GM12873 (cell line): Measurements from ENCODE around the gene DSCAML1.

ENCODE experiments used
- TF ChIP-seq, protein P1 (sequence below): IDR thresholded peaks from 2 replicates; pipeline ENCODE4 v1.5.1; 2012; ENCODE audit warnings: low read depth, mild to moderate bottlenecking, moderate library complexity, low read length, control low read depth; ENCODE audit not compliant: insufficient read depth; ENCODE audit errors: missing control alignments

Gene DSCAML1

DNA sequence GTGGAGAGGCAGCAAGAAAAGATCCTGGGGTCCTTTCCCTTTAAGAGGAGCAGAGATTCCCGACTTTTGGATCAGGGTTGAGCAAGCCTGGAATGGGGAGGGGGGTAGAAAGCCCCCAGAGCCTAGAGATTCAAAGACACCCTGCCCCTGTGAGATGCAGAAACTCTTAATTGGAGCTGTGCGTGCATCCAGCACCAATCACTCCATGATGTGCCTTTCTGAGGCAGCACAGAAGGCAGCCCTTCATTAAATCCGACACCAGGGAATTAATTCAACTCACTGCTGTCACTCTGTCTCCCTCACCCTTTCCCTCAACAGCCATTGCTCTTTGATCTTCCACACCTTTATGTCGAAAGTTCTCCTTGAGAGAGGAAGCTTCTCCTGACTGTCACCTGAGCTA, 43.0 kb downstream of the DSCAML1 start:
- TF ChIP-seq, protein P1, sequence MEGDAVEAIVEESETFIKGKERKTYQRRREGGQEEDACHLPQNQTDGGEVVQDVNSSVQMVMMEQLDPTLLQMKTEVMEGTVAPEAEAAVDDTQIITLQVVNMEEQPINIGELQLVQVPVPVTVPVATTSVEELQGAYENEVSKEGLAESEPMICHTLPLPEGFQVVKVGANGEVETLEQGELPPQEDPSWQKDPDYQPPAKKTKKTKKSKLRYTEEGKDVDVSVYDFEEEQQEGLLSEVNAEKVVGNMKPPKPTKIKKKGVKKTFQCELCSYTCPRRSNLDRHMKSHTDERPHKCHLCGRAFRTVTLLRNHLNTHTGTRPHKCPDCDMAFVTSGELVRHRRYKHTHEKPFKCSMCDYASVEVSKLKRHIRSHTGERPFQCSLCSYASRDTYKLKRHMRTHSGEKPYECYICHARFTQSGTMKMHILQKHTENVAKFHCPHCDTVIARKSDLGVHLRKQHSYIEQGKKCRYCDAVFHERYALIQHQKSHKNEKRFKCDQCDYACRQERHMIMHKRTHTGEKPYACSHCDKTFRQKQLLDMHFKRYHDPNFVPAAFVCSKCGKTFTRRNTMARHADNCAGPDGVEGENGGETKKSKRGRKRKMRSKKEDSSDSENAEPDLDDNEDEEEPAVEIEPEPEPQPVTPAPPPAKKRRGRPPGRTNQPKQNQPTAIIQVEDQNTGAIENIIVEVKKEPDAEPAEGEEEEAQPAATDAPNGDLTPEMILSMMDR = no peak

DNA sequence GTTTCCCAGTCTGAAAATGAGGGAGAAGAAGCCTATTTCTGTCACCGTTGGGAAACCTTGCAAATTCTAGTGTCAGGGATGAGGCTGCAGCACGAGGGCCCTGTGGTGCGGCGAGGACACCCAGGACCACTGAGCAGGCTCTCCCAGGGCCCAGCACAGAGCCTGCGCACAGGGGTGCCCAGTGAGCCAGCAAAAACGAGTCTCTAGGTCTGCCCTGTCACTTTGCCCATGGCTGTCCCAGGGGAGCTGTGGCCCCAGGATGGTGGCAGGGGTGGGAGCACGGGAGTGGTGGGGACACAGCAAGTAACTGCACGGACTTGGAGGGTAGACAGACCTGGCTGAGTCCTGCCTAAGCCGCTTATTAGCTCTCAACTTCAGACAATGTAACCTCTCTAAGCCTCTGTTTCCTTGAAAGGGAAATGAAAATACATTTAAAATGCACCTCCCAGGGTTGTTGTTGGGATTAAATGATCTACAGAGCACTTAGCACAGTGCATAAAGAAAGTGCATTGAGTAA, 44.2 kb downstream of the DSCAML1 start:
- TF ChIP-seq, protein P1 = no peak

DNA sequence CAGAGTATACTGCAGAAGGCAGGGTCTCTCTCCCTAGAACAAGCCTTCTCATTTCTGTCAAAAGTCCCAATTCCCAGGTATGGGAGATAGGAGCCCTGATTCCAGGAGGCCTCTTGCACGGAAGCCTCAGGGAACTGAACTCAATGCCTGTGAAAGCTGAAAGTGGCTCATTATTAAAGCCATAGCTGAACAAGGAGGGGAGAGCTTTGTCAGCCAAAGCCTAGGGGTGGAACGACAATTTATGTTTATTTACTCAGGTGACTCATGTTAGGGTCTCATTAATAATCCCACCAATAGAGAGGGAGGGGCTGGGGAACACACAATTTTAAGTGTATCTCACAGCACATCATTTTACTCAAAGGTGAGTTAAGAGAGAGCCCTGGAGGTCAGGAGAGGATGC, 44.9 kb downstream of the DSCAML1 start:
- TF ChIP-seq, protein P1 = no peak

DNA sequence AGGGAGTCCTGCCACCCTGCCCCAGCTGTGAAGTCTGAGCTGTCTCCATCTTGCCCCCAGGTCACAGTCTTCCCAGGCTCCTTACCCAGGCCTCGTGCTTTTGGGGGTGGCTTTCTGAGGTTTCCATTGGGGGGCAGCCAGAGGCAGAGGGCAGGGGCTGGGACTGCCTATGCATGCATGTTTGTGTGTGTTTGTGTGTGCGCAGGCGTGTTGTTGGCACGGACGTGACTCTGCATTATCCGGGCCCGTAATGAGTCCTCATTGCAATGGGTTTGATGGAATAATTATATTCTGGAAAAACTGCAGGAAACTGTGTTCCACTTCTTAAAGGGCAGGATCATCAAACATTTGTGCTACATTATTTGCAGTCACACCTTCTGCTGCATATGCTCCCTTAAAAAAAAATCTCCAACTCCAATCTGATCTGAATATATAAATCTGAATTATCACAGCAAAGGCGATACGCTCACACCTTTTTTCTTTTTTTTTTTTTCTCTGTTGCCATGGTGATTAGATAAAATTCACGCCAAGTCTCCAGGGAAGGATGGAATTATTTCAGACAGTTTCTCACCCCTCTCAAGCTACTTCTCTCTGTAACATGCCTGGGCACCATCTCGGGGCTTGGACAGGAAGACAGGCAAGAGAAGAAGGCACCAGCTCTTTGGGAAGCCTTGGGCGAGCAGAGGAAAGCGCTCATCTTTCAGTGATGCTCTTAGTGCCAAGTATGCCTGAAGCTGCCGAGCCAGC, 45.9 kb downstream of the DSCAML1 start:
- TF ChIP-seq, protein P1 = no peak

DNA sequence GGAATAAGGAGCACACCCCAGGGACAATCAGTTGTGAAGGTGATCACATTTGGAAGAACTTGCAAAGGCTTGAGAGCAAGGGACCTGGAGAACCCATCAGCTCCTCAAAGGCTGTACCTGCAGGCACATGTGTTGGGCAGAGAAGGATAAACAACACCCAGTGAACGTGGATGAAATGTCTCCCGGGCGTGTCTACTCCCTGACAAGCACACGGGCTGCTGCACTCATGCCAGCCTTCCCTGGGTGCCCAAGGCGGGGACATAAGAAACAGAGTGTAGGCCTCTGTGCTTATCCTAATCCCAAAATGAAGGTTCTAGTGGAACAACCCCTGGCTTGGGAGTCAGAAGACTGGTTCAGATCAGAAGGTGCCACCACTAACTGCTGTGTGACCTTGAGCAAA, 46.7 kb downstream of the DSCAML1 start:
- TF ChIP-seq, protein P1 = no peak

DNA sequence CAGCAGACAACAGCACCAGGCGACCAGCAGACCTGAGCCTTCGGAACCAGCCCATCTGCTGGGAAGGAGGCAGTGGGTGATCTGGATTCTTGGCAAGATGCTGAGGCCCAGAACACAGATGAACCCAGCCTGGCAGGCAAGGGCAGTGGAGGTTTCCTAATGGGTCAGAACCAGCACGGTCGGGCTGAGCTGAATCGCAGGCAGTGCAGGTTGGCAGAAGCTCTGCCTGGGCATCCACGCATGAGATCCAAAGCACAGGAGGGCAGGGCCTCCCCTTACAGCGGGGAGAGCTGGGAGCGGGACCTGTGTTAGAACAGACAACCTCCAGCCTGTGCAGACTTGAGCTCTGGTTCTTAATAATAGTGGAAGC, 47.5 kb downstream of the DSCAML1 start:
- TF ChIP-seq, protein P1 = no peak

DNA sequence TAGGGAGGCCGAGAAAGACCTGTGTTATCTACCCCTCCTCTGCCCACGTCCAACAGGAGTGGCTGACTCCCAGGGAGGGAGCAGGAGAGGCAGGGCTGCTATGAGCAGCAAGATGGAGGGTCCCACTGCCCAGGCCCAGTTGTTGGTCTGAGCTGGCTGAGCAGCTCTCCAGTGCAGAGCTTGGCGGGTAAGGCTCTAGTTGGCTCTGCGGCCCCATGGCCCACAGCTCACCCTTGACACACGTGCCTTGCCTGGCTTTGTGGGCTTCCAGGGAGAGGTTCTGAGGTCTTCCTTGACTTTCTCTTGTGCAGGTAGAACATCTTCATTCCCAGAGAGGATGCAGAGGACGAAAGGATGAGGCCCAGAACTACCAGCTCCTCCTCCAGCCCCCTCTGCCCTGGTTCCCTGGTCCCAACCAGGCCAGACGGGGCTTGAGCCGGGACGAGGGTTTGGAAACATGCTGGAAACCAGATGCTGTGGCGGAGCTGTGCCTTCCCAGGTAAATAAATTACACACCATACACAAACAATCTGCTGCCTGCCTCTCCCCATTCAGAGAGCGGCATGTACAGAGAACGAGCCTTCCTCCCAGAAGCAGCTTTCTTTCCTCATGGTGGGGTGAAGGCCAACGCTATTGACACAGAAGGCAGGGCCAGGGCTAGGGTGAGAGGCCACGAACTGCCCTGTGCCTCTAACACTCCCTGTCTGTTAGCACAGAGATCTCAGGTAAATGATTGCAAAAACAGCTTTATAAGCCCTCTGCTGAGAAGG, 48.1 kb downstream of the DSCAML1 start:
- TF ChIP-seq, protein P1 = no peak
